Measurements from ENCODE around the gene LRFN2.

LRFN2 gene

DNA sequence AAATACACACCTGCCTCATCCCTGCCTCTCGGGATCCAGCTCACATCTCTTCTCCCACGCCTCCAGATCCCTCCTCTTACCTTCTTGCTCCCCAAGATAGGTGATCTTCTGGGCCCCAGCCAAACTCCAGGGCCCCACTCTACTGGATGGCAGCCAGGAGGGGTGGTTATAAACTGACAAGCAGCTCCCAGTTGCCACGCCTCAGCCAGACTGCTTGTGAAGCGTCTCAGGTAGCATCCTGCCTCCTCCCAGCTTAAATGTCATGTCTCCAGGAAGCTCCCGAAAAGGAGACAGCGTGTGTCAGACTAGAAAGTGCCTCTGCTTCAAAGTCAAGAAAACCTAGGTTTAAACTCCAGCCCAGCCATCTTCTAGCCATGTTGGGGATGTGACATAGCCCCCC, 114.1 kb downstream of the LRFN2 start:
- TF ChIP-seq, protein P1, sequence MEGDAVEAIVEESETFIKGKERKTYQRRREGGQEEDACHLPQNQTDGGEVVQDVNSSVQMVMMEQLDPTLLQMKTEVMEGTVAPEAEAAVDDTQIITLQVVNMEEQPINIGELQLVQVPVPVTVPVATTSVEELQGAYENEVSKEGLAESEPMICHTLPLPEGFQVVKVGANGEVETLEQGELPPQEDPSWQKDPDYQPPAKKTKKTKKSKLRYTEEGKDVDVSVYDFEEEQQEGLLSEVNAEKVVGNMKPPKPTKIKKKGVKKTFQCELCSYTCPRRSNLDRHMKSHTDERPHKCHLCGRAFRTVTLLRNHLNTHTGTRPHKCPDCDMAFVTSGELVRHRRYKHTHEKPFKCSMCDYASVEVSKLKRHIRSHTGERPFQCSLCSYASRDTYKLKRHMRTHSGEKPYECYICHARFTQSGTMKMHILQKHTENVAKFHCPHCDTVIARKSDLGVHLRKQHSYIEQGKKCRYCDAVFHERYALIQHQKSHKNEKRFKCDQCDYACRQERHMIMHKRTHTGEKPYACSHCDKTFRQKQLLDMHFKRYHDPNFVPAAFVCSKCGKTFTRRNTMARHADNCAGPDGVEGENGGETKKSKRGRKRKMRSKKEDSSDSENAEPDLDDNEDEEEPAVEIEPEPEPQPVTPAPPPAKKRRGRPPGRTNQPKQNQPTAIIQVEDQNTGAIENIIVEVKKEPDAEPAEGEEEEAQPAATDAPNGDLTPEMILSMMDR (IDR thresholded peaks at IDR 0.05; ENCODE audit: low read depth, low read length): no peak
- DNase-seq (ENCODE audit: extremely low read depth, low read depth): no peak

DNA sequence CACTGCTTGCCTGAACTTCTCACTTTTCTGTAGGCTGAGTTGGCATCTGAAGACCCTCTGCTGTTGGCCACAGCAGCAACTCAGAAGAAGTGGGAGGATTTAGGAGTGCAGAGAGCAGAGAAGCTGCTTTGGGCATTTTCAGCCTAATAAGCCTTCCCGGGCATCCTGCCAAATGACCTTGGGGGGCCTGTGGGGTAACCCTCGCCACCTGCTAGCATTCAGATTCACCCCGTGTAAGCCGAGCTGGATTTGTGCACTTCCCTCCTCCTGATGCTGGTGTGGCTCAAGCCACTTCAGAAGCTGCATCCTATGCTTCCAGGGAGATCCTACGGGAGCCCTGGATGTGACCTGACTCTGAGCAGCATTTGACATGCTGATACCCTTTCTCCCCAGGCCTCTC, 114.8 kb downstream of the LRFN2 start:
- no peak for DNase-seq (ENCODE audit: extremely low read depth, low read depth)
- TF ChIP-seq, protein P1 (IDR thresholded peaks at IDR 0.05; ENCODE audit: low read depth, low read length): no peak

DNA sequence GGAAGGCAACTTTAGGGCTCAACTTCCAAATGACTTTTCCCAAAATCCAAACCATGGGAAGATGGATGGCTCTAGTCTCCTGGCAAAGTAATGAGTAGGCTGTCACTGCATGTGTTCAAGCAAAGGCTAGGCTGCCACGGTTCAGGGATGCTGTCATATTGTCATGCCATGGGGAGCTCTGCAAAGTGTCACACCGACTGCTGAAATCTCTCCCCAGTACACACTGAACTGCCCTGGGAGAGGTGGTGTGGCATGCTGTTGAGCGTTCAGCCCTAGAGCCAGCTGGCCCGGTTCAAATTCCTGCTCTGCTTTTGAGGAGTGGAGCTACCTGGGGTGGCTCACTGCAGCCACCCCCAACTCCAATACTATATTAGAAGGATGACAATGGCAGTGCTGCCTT, 115.9 kb downstream of the LRFN2 start:
- no peak for DNase-seq (ENCODE audit: extremely low read depth, low read depth)
- TF ChIP-seq, protein P1 (IDR thresholded peaks at IDR 0.05; ENCODE audit: low read depth, low read length): no peak

DNA sequence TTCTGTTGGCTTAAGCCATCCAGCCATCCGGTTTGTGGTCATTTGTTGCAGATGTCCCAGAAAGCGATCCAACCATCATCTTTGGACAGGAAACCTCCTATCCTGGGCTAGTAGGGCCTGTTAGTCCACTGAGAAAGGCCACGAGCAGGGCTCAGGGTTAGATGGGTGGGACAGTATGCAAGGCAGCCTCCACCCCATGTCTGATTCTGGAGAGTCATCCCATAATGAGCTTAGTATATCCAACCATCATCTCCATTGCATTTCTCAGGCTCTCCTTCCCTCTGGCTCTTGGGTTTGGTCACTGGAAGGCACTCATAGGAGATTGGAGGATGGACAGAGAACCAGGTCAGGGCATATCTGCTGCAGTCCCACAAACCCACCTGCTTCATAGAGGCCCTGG, 117.8 kb downstream of the LRFN2 start:
- no peak for DNase-seq (ENCODE audit: extremely low read depth, low read depth)
- TF ChIP-seq, protein P1 (IDR thresholded peaks at IDR 0.05; ENCODE audit: low read depth, low read length): no peak

DNA sequence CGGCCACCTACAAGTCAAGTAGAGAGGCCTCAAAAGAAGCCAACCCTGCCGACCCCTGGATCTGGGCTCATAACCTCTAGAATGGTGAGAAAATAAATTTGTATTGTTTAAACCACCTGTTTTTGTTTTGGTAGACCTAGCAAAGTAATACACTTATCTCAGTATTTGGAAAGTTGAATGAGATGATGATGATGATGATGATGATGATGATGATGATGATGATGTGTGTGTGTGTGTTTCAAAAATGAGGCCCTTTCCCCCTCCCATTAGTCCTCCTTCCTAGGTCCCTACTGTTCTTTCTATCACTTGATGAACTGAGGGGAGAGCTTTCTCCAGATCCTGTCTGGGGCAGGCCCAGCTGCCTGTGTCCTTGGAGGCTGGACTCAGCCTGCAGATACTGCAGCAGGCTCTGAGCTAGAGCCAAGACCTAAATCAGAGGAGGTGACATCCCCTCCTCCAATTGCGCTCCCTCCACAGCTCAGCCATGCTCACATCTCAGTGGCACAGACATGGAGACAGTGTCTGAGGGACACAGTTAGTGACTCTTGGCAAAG, 120.1 kb downstream of the LRFN2 start:
- TF ChIP-seq, protein P1 (IDR thresholded peaks at IDR 0.05; ENCODE audit: low read depth, low read length): no peak
- no peak for DNase-seq (ENCODE audit: extremely low read depth, low read depth)

DNA sequence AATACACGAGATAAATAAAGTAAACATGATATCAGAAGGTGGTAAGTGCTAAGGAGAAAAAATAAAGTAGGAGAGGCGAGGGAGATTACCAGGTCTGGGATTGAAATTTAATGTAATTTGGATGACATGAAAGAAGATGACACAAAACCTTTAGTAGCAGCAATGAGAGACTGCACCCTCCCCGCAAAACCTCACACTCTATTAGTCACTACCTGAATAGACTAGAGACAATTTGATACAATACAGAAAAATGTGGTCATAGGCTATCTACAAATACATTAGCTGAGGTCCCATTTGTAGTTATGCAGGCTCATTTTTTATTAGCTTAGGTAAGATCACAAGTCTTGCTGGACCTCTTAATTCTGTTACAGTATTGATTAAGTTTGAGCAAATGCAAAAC, 125.5 kb downstream of the LRFN2 start:
- DNase-seq (ENCODE audit: extremely low read depth, low read depth): no peak
- TF ChIP-seq, protein P1 (IDR thresholded peaks at IDR 0.05; ENCODE audit: low read depth, low read length): no peak

DNA sequence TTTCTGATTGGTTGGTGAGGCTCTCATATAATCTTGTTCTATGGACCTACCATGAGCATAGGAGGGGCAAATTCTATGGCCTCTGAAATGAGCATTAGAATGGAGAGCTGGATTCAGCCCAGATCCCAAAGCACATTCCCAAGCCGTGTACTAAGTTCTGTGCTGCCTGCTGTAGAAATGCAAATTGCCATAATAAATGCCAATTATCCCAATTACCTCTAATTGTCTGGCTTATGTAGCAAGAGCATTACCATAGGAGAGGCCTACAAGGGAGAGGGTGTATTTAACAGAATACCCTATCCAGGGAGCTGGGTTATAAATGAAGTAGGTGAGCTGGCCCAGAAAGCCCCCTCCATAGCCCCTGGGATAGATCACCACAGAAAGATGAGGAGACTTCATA, 126.8 kb downstream of the LRFN2 start:
- no peak for DNase-seq (ENCODE audit: extremely low read depth, low read depth)
- TF ChIP-seq, protein P1 (IDR thresholded peaks at IDR 0.05; ENCODE audit: low read depth, low read length): no peak

All from AG09319 (cell line).